Measurements from ENCODE around the gene SPTAN1. TPM values are rescaled to one million over a fixed set of nuclear protein-coding genes. Genes with fewer than 3 reads are reported as not detected.

Gene SPTAN1
- total RNA-seq (2022; extraction: Qiagen RNA extraction), result 129 to 153 TPM (median 147 TPM) in 5 replicates

DNA sequence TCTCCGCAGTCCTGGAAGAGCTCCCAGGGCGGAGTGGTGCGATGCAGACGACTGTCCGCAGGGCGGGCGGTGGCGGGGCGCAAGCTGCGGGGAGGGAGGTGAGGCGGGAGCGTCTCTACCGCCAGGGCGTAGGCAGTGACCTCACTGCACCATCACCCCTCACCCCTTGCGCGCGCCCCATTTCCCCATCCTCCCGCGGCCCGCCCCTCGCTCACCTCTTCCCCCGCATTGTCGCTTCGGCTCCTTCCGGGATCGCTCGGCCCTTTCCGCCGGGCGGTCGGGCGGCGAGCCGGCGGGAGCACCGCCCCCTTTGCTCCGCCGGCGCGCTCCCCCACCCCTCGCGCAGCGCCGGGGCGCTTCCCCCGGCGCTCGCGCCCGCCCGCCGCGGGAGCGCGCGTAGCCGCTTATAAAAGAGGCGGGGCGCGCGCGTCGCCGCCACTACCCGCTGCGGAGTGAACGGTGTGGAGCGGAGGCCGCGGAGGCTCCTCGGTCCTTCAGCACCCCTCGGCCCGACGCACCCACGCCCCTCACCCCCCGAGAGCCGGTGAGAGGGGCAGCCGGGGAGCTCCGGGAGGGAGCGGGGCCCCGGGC is at the start of gene SPTAN1:
TSS of gene SPTAN1 (plus strand) at position 435 of the 591 bp plus-strand sequence. CDS start 14,154 bp downstream, outside the sequence.

DNA sequence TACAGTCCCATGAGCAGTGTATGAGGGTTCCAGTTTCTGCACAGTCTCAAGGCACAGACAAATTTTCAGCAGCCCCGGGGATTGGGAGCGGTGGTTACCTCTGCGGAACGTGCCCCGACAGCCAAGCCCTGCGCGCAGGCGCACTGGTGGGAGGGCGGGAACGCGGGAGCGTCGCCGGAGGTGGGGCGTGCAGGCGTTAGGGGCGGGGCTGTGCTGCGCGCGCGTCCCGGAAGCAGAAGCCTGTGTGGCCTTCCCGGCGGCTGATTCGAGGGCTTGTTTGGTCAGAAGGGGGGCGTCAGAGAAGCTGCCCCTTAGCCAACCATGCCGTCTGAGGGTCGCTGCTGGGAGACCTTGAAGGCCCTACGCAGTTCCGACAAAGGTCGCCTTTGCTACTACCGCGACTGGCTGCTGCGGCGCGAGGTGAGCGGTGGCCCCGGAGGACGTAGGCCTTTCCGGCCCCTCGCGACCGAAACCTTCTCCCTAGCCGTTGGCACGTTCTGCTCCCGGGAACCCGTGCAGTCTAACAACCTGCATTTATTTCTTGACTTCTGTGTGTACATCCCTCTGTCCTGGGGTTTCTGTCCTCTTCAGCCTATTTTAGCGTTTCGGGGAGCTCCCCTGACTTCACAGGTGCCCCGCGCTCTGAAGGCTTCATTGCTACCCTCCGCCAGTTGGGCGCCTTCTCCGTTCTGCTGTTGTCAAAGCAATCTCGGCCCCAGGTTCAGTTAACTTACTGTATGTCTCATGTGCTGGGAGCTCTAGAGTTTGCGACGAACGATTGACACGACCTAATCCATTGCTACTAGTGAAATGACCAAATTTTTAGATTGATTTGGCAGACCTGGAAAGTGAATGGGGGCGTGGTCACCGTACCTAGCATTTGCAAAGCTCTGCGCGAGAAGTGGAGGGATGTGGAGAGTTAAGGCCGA is 47.6 kb upstream of the SPTAN1 start, which contains the start of gene GLE1:
TSS of gene GLE1 (plus strand) at position 235 of the 929 bp plus-strand sequence. CDS start at position 322, 87 bp downstream.

DNA sequence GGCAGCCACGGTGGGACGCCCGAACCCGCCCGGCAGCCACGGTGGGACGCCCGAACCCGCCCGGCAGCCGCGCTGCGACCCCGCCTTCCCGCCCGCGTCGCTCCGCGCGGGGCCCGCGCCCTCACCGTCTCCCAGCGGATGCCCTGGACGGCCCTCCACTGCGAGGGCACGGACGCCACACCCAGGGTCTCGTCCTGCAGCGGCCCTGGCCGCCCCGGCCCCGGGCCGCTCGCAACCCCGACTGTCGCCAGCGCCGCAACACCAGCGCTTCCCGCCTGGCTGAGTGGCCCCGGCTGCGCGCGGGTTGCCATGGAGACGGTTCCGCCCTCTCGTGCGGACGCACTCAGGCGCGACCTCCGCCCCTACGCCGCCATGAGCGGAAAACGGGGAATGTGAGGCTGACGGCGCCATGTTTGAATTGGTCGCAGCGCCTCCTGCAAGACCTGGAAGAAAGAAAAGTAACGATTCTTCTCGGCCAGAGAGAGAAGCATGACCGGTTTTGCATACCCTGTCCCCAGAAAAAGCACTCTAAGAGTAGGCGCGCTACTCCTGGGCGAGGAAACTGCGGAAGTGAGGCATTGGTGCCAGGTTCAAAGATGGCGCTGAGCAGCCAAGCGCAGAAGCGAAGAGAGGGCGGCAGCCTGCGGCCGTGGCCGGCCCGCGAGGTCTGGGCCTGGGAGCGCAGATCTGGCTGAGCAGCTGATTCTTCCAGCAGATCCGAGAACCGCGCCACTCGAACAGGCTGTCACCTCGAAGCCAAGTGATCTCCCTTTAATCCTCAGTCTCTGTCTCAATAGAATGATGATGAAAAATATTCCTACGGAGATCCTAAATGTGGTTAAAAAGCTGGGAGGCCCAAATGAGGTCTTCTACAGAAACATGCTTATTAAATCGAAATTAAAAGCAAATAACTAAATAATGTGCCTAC is 104.3 kb downstream of the SPTAN1 start, which contains the start of gene DYNC2I2:
TSS of gene DYNC2I2 (minus strand) at position 432 of the 928 bp plus-strand sequence. CDS start at position 311, 121 bp downstream.

Other genes with a start within 250 kb of the SPTAN1 start
- 40.9 to 49.1 TPM (median 46.8 TPM) in 5 replicates for gene TRUB2, start 230.1 kb upstream of the SPTAN1 start, total RNA-seq (2022; extraction: Qiagen RNA extraction)
- 52.2 to 61.8 TPM (median 58.9 TPM) in 5 replicates for gene COQ4, start 229.7 kb upstream of the SPTAN1 start, total RNA-seq (2022; extraction: Qiagen RNA extraction)
- gene SLC27A4, start 212.1 kb upstream of the SPTAN1 start, total RNA-seq (2022; extraction: Qiagen RNA extraction), result 37.3 to 49.5 TPM (median 45.2 TPM) in 5 replicates
- 68.1 to 87.1 TPM (median 84.3 TPM) in 5 replicates for gene URM1, start 181.2 kb upstream of the SPTAN1 start, total RNA-seq (2022; extraction: Qiagen RNA extraction)
- 34.2 to 41.0 TPM (median 36.2 TPM) in 5 replicates for gene CERCAM, start 131.7 kb upstream of the SPTAN1 start, total RNA-seq (2022; extraction: Qiagen RNA extraction)
- 21.7 to 26.4 TPM (median 23.6 TPM) in 5 replicates for gene ODF2, start 96.6 kb upstream of the SPTAN1 start, total RNA-seq (2022; extraction: Qiagen RNA extraction)
- 26.5 to 29.0 TPM (median 28.3 TPM) in 5 replicates for gene GLE1, start 47.9 kb upstream of the SPTAN1 start, total RNA-seq (2022; extraction: Qiagen RNA extraction)
- 98.9 to 149 TPM (median 138 TPM) in 5 replicates for gene DYNC2I2, start 104.3 kb downstream of the SPTAN1 start, total RNA-seq (2022; extraction: Qiagen RNA extraction)
- gene SET, start 136.6 kb downstream of the SPTAN1 start, total RNA-seq (2022; extraction: Qiagen RNA extraction), result 374 to 503 TPM (median 376 TPM) in 5 replicates
- gene PKN3, start 149.9 kb downstream of the SPTAN1 start, total RNA-seq (2022; extraction: Qiagen RNA extraction), result 13.1 to 18.5 TPM (median 16.8 TPM) in 5 replicates
- gene ZDHHC12, start 171.5 kb downstream of the SPTAN1 start, total RNA-seq (2022; extraction: Qiagen RNA extraction), result 65.4 to 100.0 TPM (median 97.3 TPM) in 5 replicates
- 14.9 to 18.2 TPM (median 16.2 TPM) in 5 replicates for gene ZER1, start 219.3 kb downstream of the SPTAN1 start, total RNA-seq (2022; extraction: Qiagen RNA extraction)
- gene TBC1D13, start 234.7 kb downstream of the SPTAN1 start, total RNA-seq (2022; extraction: Qiagen RNA extraction), result 20.2 to 22.3 TPM (median 20.8 TPM) in 5 replicates

Measured in A549 treated with AZD2906 at 1 μM for 4 hours (cell line).